Activated CD4-positive, alpha-beta T cell treated with anti-CD3 and anti-CD28 coated beads, Interleukin-2, amount 50 U/mL, for 48 hours (primary cell): ENCODE measurements around the gene BRPF1.

Experiments
- DNase-seq, 2 experiments: peaks; one replicate each; pipeline ENCODE4 v3.0.0-alpha.2; 2020

BRPF1 gene

GRCh38 chr3:9731206-9732079 lies at the start of gene BRPF1:
TSS of gene BRPF1 (plus strand) at chr3:9731735. CDS start at chr3:9734141, 2,406 bp downstream.
- DNase-seq = peak; percentile 100

- DNase-seq = no peak
These were observed 49.4 kb upstream of the BRPF1 start for GRCh38 chr3:9682096-9682495.

- DNase-seq = no peak
These were observed 48.1 kb upstream of the BRPF1 start for GRCh38 chr3:9683426-9683825.

- DNase-seq = no peak
These were observed 46.1 kb upstream of the BRPF1 start for GRCh38 chr3:9685216-9686049.

GRCh38 chr3:9686050-9686550 lies 45.4 kb upstream of the BRPF1 start:
- no peak for DNase-seq

- DNase-seq = no peak
These were observed 44.8 kb upstream of the BRPF1 start for GRCh38 chr3:9686703-9687102.

GRCh38 chr3:9687514-9687913 lies 44.0 kb upstream of the BRPF1 start:
- DNase-seq = no peak

GRCh38 chr3:9688961-9689360 lies 42.6 kb upstream of the BRPF1 start:
- no peak for DNase-seq

GRCh38 chr3:9689757-9690156 lies 41.8 kb upstream of the BRPF1 start:
- DNase-seq = no peak

- no peak for DNase-seq
These were observed 40.8 kb upstream of the BRPF1 start for GRCh38 chr3:9690451-9691450.

- no peak for DNase-seq
These were observed 39.9 kb upstream of the BRPF1 start for GRCh38 chr3:9691636-9692035.

GRCh38 chr3:9692416-9692815 lies 39.1 kb upstream of the BRPF1 start:
- DNase-seq = no peak

- no peak for DNase-seq
These were observed 36.2 kb upstream of the BRPF1 start for GRCh38 chr3:9695345-9695744.

- DNase-seq = no peak
These were observed 35.8 kb upstream of the BRPF1 start for GRCh38 chr3:9695746-9696145.

GRCh38 chr3:9696480-9697220 lies 34.9 kb upstream of the BRPF1 start:
- no peak for DNase-seq

GRCh38 chr3:9697892-9698291 lies 33.6 kb upstream of the BRPF1 start:
- DNase-seq = no peak

- DNase-seq = no peak
These were observed 33.2 kb upstream of the BRPF1 start for GRCh38 chr3:9698293-9698692.

- no peak for DNase-seq
These were observed 31.0 kb upstream of the BRPF1 start for GRCh38 chr3:9700536-9700935.

GRCh38 chr3:9701006-9701405 lies 30.5 kb upstream of the BRPF1 start:
- no peak for DNase-seq

- no peak for DNase-seq
These were observed 29.8 kb upstream of the BRPF1 start for GRCh38 chr3:9701711-9702110.

GRCh38 chr3:9703240-9703639 lies 28.3 kb upstream of the BRPF1 start:
- no peak for DNase-seq
